Measurements from ENCODE around the gene RAD50.
"Not testable (repeated sequence)": the region's sequence is repeated elsewhere in the genome, so short reads cannot be mapped to it uniquely, and the experiment has no call there.

The RAD50 gene

GRCh38 chr5:132556763-132557477 lies at the start of gene RAD50:
RAD50 (plus strand) TSS chr5:132556977; CDS start chr5:132557325, 348 bp downstream.
- peak; percentile 93 for DNase-seq (ENCODE audit: low spot score)

GRCh38 chr5:132510076-132510475 lies 46.7 kb upstream of the RAD50 start:
- DNase-seq (ENCODE audit: low spot score), result peak; percentile 48

GRCh38 chr5:132513618-132514336 lies 43.0 kb upstream of the RAD50 start:
- DNase-seq (ENCODE audit: low spot score), result not testable (repeated sequence)

- DNase-seq (ENCODE audit: low spot score), result not testable (repeated sequence)
Measured at GRCh38 chr5:132522067-132522466, 34.7 kb upstream of the RAD50 start.

GRCh38 chr5:132524877-132525276 lies 31.9 kb upstream of the RAD50 start:
- not testable (repeated sequence) for DNase-seq (ENCODE audit: low spot score)

- DNase-seq (ENCODE audit: low spot score), result no peak
Measured at GRCh38 chr5:132525299-132525724, 31.5 kb upstream of the RAD50 start.

GRCh38 chr5:132526290-132526973 lies 30.3 kb upstream of the RAD50 start:
- peak; percentile 77 for DNase-seq (ENCODE audit: low spot score)

GRCh38 chr5:132526974-132527564 lies 29.7 kb upstream of the RAD50 start:
- no peak for DNase-seq (ENCODE audit: low spot score)

GRCh38 chr5:132528021-132528420 lies 28.8 kb upstream of the RAD50 start:
- DNase-seq (ENCODE audit: low spot score), result no peak

- no peak for DNase-seq (ENCODE audit: low spot score)
Measured at GRCh38 chr5:132528866-132529634, 27.7 kb upstream of the RAD50 start.

- no peak for DNase-seq (ENCODE audit: low spot score)
Measured at GRCh38 chr5:132530946-132531345, 25.8 kb upstream of the RAD50 start.

GRCh38 chr5:132539716-132540115 lies 17.1 kb upstream of the RAD50 start:
- DNase-seq (ENCODE audit: low spot score), result no peak

GRCh38 chr5:132540149-132540548 lies 16.6 kb upstream of the RAD50 start:
- no peak for DNase-seq (ENCODE audit: low spot score)

- DNase-seq (ENCODE audit: low spot score), result no peak
Measured at GRCh38 chr5:132540764-132541163, 16.0 kb upstream of the RAD50 start.

- no peak for DNase-seq (ENCODE audit: low spot score)
Measured at GRCh38 chr5:132543472-132544201, 13.1 kb upstream of the RAD50 start, which contains the start of gene IL5. IL5 (minus strand) TSS chr5:132543522; CDS start chr5:132543478, 44 bp downstream.

GRCh38 chr5:132546108-132546507 lies 10.7 kb upstream of the RAD50 start:
- no peak for DNase-seq (ENCODE audit: low spot score)

GRCh38 chr5:132547269-132547668 lies 9.5 kb upstream of the RAD50 start:
- no peak for DNase-seq (ENCODE audit: low spot score)

GRCh38 chr5:132548834-132549233 lies 7.9 kb upstream of the RAD50 start:
- DNase-seq (ENCODE audit: low spot score), result not testable (repeated sequence)

- DNase-seq (ENCODE audit: low spot score), result no peak
Measured at GRCh38 chr5:132549576-132549975, 7.2 kb upstream of the RAD50 start.

- DNase-seq (ENCODE audit: low spot score), result no peak
Measured at GRCh38 chr5:132556153-132556762, 519 bp upstream of the RAD50 start.

All from AG08395 (cell line).